ENCODE results near the gene UPK2.

Gene UPK2

DNA sequence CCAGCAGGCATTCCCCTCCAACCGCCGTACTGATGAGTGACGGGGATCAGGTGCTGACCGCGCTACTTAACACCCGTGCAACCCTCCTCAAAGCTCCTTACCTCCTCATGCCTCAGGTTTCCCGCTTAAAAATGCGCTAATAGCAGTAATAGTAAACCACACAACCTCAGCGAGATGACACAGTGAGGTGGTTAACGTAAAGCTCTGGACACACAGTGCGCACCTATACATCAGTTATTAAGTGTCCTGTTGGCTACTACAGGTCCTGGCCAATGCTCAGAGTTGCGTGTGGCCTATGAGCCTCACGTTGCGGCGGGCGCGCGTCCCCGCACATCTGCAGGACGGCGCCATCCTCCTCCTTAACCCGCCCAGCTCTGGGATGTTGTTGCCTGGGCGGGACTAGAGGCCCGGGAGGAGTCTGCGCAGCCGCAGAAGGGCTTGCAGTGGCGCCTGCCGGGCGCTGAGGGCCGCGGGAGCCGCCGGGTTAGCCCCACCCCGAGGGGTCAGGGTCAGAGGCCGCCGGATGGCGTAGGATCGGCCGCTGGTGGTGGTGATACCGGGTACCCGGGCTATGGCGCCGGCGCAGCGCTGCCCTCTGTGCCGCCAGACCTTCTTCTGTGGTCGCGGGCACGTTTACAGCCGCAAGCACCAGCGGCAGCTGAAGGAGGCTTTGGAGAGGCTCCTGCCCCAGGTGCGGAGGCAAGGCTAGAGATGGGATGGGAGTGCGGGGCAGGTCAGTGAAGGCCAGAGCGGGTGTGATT, 41.7 kb downstream of the UPK2 start, which contains the start of gene CENATAC (continued):
- TF ChIP-seq ZNF391 (tag by site-specific recombination; IDR thresholded peaks at IDR 0.05; ENCODE audit: borderline replicate concordance, low read depth), result peak; percentile 10; the same call in 1 of the 2 replicates
- peak; percentile 54; the same call in 1 of the 2 replicates for TF ChIP-seq KLF1 (tag by site-specific recombination; IDR thresholded peaks at IDR 0.05)
- no peak for TF ChIP-seq ZNF239 (tag by site-specific recombination; IDR thresholded peaks at IDR 0.05)
- TF ChIP-seq ZNF341 (tag by site-specific recombination; IDR thresholded peaks at IDR 0.05; ENCODE audit: low read depth), result 0 out of 2 replicates have a peak, but pooled peaks have one; percentile 16
- TF ChIP-seq, protein P1, sequence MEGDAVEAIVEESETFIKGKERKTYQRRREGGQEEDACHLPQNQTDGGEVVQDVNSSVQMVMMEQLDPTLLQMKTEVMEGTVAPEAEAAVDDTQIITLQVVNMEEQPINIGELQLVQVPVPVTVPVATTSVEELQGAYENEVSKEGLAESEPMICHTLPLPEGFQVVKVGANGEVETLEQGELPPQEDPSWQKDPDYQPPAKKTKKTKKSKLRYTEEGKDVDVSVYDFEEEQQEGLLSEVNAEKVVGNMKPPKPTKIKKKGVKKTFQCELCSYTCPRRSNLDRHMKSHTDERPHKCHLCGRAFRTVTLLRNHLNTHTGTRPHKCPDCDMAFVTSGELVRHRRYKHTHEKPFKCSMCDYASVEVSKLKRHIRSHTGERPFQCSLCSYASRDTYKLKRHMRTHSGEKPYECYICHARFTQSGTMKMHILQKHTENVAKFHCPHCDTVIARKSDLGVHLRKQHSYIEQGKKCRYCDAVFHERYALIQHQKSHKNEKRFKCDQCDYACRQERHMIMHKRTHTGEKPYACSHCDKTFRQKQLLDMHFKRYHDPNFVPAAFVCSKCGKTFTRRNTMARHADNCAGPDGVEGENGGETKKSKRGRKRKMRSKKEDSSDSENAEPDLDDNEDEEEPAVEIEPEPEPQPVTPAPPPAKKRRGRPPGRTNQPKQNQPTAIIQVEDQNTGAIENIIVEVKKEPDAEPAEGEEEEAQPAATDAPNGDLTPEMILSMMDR (tag by site-specific recombination; IDR thresholded peaks at IDR 0.05), result no peak
- no peak for TF ChIP-seq ZNF302 (tag by site-specific recombination; IDR thresholded peaks at IDR 0.05; ENCODE audit: low read depth)
- TF ChIP-seq ZBTB1 (tag by site-specific recombination; IDR thresholded peaks at IDR 0.05), result no peak
- no peak for TF ChIP-seq ZNF140 (tag by site-specific recombination; IDR thresholded peaks at IDR 0.05)
- TF ChIP-seq KLF10 (tag by site-specific recombination; IDR thresholded peaks at IDR 0.05), result no peak
- TF ChIP-seq, protein P2, sequence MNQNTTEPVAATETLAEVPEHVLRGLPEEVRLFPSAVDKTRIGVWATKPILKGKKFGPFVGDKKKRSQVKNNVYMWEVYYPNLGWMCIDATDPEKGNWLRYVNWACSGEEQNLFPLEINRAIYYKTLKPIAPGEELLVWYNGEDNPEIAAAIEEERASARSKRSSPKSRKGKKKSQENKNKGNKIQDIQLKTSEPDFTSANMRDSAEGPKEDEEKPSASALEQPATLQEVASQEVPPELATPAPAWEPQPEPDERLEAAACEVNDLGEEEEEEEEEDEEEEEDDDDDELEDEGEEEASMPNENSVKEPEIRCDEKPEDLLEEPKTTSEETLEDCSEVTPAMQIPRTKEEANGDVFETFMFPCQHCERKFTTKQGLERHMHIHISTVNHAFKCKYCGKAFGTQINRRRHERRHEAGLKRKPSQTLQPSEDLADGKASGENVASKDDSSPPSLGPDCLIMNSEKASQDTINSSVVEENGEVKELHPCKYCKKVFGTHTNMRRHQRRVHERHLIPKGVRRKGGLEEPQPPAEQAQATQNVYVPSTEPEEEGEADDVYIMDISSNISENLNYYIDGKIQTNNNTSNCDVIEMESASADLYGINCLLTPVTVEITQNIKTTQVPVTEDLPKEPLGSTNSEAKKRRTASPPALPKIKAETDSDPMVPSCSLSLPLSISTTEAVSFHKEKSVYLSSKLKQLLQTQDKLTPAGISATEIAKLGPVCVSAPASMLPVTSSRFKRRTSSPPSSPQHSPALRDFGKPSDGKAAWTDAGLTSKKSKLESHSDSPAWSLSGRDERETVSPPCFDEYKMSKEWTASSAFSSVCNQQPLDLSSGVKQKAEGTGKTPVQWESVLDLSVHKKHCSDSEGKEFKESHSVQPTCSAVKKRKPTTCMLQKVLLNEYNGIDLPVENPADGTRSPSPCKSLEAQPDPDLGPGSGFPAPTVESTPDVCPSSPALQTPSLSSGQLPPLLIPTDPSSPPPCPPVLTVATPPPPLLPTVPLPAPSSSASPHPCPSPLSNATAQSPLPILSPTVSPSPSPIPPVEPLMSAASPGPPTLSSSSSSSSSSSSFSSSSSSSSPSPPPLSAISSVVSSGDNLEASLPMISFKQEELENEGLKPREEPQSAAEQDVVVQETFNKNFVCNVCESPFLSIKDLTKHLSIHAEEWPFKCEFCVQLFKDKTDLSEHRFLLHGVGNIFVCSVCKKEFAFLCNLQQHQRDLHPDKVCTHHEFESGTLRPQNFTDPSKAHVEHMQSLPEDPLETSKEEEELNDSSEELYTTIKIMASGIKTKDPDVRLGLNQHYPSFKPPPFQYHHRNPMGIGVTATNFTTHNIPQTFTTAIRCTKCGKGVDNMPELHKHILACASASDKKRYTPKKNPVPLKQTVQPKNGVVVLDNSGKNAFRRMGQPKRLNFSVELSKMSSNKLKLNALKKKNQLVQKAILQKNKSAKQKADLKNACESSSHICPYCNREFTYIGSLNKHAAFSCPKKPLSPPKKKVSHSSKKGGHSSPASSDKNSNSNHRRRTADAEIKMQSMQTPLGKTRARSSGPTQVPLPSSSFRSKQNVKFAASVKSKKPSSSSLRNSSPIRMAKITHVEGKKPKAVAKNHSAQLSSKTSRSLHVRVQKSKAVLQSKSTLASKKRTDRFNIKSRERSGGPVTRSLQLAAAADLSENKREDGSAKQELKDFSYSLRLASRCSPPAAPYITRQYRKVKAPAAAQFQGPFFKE (tag by site-specific recombination; IDR thresholded peaks at IDR 0.05; ENCODE audit: borderline replicate concordance), result no peak
- no peak for TF ChIP-seq ZNF202 (tag by site-specific recombination; IDR thresholded peaks at IDR 0.05; ENCODE audit: borderline replicate concordance)
- TF ChIP-seq ZNF114 (tag by site-specific recombination; IDR thresholded peaks at IDR 0.05), result no peak
- no peak for TF ChIP-seq ZNF473 (tag by site-specific recombination; IDR thresholded peaks at IDR 0.05)
- TF ChIP-seq, protein P3, sequence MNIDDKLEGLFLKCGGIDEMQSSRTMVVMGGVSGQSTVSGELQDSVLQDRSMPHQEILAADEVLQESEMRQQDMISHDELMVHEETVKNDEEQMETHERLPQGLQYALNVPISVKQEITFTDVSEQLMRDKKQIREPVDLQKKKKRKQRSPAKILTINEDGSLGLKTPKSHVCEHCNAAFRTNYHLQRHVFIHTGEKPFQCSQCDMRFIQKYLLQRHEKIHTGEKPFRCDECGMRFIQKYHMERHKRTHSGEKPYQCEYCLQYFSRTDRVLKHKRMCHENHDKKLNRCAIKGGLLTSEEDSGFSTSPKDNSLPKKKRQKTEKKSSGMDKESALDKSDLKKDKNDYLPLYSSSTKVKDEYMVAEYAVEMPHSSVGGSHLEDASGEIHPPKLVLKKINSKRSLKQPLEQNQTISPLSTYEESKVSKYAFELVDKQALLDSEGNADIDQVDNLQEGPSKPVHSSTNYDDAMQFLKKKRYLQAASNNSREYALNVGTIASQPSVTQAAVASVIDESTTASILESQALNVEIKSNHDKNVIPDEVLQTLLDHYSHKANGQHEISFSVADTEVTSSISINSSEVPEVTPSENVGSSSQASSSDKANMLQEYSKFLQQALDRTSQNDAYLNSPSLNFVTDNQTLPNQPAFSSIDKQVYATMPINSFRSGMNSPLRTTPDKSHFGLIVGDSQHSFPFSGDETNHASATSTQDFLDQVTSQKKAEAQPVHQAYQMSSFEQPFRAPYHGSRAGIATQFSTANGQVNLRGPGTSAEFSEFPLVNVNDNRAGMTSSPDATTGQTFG (tag by site-specific recombination; IDR thresholded peaks at IDR 0.05; ENCODE audit: borderline replicate concordance), result no peak
- 0 out of 2 replicates have a peak, but pooled peaks have one; percentile 47 for TF ChIP-seq ZNF2 (tag by site-specific recombination; IDR thresholded peaks at IDR 0.05)
- TF ChIP-seq, protein P4, sequence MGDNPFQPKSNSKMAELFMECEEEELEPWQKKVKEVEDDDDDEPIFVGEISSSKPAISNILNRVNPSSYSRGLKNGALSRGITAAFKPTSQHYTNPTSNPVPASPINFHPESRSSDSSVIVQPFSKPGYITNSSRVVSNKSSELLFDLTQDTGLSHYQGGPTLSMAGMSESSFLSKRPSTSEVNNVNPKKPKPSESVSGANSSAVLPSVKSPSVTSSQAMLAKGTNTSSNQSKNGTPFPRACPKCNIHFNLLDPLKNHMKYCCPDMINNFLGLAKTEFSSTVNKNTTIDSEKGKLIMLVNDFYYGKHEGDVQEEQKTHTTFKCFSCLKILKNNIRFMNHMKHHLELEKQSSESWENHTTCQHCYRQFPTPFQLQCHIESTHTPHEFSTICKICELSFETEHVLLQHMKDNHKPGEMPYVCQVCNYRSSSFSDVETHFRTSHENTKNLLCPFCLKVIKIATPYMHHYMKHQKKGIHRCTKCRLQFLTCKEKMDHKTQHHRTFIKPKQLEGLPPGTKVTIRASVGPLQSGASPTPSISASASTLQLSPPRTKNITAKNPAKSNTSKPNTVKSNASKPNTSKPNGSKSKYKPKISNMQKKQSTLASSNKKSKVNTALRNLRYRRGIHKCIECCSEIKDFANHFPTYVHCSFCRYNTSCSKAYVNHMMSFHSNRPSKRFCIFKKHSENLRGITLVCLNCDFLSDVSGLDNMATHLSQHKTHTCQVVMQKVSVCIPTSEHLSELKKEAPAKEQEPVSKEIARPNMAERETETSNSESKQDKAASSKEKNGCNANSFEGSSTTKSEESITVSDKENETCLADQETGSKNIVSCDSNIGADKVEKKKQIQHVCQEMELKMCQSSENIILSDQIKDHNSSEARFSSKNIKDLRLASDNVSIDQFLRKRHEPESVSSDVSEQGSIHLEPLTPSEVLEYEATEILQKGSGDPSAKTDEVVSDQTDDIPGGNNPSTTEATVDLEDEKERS (tag by site-specific recombination; IDR thresholded peaks at IDR 0.05), result no peak
- no peak for TF ChIP-seq ZNF626 (tag by site-specific recombination; IDR thresholded peaks at IDR 0.05)
- TF ChIP-seq, protein P5, sequence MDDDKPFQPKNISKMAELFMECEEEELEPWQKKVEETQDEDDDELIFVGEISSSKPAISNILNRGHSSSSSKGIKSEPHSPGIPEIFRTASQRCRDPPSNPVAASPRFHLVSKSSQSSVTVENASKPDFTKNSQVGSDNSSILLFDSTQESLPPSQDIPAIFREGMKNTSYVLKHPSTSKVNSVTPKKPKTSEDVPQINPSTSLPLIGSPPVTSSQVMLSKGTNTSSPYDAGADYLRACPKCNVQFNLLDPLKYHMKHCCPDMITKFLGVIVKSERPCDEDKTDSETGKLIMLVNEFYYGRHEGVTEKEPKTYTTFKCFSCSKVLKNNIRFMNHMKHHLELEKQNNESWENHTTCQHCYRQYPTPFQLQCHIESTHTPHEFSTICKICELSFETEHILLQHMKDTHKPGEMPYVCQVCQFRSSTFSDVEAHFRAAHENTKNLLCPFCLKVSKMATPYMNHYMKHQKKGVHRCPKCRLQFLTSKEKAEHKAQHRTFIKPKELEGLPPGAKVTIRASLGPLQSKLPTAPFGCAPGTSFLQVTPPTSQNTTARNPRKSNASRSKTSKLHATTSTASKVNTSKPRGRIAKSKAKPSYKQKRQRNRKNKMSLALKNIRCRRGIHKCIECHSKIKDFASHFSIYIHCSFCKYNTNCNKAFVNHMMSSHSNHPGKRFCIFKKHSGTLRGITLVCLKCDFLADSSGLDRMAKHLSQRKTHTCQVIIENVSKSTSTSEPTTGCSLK (tag by site-specific recombination; IDR thresholded peaks at IDR 0.05), result no peak
- TF ChIP-seq ZBTB17 (tag by site-specific recombination; IDR thresholded peaks at IDR 0.05), result no peak; the same call in 1 of the 2 replicates
- no peak for TF ChIP-seq ZNF26 (tag by site-specific recombination; IDR thresholded peaks at IDR 0.05)
- TF ChIP-seq ZNF707 (tag by site-specific recombination; IDR thresholded peaks at IDR 0.05), result no peak
- TF ChIP-seq ZNF571 (tag by site-specific recombination; IDR thresholded peaks at IDR 0.05), result no peak

Data from HEK293 (cell line).